ENCODE results near the gene ATP8A2.

DNA sequence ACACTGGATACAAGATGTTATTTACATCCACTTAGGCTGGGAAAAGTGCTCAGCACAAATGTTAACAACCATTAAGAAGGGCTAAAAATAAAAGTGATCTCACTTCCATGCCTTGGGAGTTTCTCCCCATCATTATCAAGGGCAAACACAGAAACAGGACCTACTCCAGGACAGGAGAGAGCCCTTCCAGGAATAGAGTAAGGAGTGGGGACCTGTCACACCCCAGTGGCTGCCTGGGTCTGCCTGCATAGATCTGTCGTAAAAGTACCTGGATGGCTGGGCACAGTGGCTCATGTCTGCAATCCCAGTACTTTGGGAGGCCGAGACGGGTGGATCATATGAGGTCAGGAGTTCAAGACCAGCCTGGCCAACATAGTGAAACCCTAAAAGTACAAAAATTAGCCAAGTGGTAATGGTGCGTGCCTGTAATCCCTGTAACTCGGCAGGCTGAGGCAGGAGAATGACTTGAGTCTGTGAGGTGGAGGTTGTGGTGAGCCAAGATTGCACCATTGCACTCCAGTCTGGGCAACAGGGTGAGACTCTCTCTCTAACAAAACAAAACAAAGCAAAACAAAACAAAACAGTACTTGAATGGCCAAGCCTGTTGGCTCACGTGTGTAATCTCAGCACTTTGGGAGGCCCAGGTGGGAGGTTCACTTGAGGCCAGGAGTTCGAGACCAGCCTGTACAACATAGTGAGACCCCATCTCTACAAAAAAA lies 5.6 kb downstream of the ATP8A2 start:
- no peak for TF ChIP-seq POLR2A (IDR thresholded peaks at IDR 0.05; ENCODE audit: low read depth)
- TF ChIP-seq, protein P1, sequence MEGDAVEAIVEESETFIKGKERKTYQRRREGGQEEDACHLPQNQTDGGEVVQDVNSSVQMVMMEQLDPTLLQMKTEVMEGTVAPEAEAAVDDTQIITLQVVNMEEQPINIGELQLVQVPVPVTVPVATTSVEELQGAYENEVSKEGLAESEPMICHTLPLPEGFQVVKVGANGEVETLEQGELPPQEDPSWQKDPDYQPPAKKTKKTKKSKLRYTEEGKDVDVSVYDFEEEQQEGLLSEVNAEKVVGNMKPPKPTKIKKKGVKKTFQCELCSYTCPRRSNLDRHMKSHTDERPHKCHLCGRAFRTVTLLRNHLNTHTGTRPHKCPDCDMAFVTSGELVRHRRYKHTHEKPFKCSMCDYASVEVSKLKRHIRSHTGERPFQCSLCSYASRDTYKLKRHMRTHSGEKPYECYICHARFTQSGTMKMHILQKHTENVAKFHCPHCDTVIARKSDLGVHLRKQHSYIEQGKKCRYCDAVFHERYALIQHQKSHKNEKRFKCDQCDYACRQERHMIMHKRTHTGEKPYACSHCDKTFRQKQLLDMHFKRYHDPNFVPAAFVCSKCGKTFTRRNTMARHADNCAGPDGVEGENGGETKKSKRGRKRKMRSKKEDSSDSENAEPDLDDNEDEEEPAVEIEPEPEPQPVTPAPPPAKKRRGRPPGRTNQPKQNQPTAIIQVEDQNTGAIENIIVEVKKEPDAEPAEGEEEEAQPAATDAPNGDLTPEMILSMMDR (IDR thresholded peaks at IDR 0.05) = no peak
- no peak for TF ChIP-seq EP300 (IDR thresholded peaks at IDR 0.05)
- TF ChIP-seq POLR2AphosphoS5 (IDR thresholded peaks at IDR 0.05) = no peak
